ENCODE results near the gene PPP2R5A.

Gene PPP2R5A

GRCh38 chr1:212267017-212267416, 18.2 kb upstream of the PPP2R5A start (continued):
- TF ChIP-seq ZNF274 (IDR thresholded peaks at IDR 0.05; ENCODE audit: low read length) (no peak), ZNF274 (tag by site-specific recombination; IDR thresholded peaks at IDR 0.05; ENCODE audit: borderline replicate concordance) (no peak), ZBTB7A (tag by site-specific recombination; IDR thresholded peaks at IDR 0.05; ENCODE audit: low read depth) (no peak), REST (tag by site-specific recombination; IDR thresholded peaks at IDR 0.05) (no peak)

GRCh38 chr1:212267460-212267859, 17.8 kb upstream of the PPP2R5A start:
- no peaks in the 10 kb centered on the region for H3K4me1 ChIP-seq (ENCODE audit: control insufficient read depth, insufficient read depth, low read length)
- CTCF ChIA-PET: no interaction called here
- H3K9me3 ChIP-seq (ENCODE audit: control insufficient read depth, insufficient read depth, low read depth, low read length): no peaks in the 10 kb centered on the region
- H3K27ac ChIP-seq (ENCODE audit: extremely low read depth, low read depth, low read length): no peak overlapping the region
- POLR2A ChIA-PET: no interaction called here
- no peak overlapping the region for H3K4me3 ChIP-seq (ENCODE audit: low read depth, low read length)
- H3K36me3 ChIP-seq (ENCODE audit: control insufficient read depth in 2 of 2, insufficient read depth in 1 of 2, low read length in 2 of 2): no peaks in the 10 kb centered on the region
- TF ChIP-seq ZNF302 (tag by site-specific recombination; IDR thresholded peaks at IDR 0.05; ENCODE audit: low read depth) (no peak), ZNF830 (tag by site-specific recombination; IDR thresholded peaks at IDR 0.05; ENCODE audit: low read depth) (no peak), ZNF660 (tag by site-specific recombination; IDR thresholded peaks at IDR 0.05) (no peak), ZNF704 (tag by site-specific recombination; IDR thresholded peaks at IDR 0.05) (no peak), ZNF623 (tag by site-specific recombination; IDR thresholded peaks at IDR 0.05) (no peak), ZFP37 (tag by site-specific recombination; IDR thresholded peaks at IDR 0.05) (no peak), ZNF18 (tag by site-specific recombination; IDR thresholded peaks at IDR 0.05) (no peak), ZNF211 (tag by site-specific recombination; IDR thresholded peaks at IDR 0.05; ENCODE audit: low read depth) (no peak), ZNF2 (tag by site-specific recombination; IDR thresholded peaks at IDR 0.05) (no peak), ZBTB44 (tag by site-specific recombination; IDR thresholded peaks at IDR 0.05) (no peak), ZBTB20 (tag by site-specific recombination; IDR thresholded peaks at IDR 0.05) (no peak), ZNF544 (tag by site-specific recombination; IDR thresholded peaks at IDR 0.05) (no peak), PRDM6 (tag by site-specific recombination; IDR thresholded peaks at IDR 0.05) (no peak)

All from HEK293 (cell line).